Measurements from ENCODE around the gene HINT3.

Gene HINT3

GRCh38 chr6:125985522-125985921, 29.0 kb downstream of the HINT3 start:
- no peaks in the 10 kb centered on the region for H3K36me3 ChIP-seq (ENCODE audit: control insufficient read depth in 1 of 2, insufficient read depth in 2 of 2, low read length in 2 of 2)
- H2AFZ ChIP-seq (ENCODE audit: insufficient read depth, low read length, poor library complexity): no peak overlapping the region
- no peak overlapping the region for H3K9ac ChIP-seq (ENCODE audit: low read length)
- peak overlapping the region; percentile 35 for H3K4ac ChIP-seq (ENCODE audit: low read depth, low read length)
- H3K9me3 ChIP-seq (ENCODE audit: insufficient read depth, low read depth, low read length): no peaks in the 10 kb centered on the region
- no peak overlapping the region for H4K91ac ChIP-seq (ENCODE audit: low read depth, low read length)
- H2BK5ac ChIP-seq (ENCODE audit: low read depth, low read length, poor library complexity): no peak overlapping the region
- H4K8ac ChIP-seq (ENCODE audit: low read depth, low read length): no peak overlapping the region
- H3K4me3 ChIP-seq (ENCODE audit: low read depth, low read length): no peak overlapping the region
- H2BK12ac ChIP-seq (ENCODE audit: low read length): no peak overlapping the region
- H3K27ac ChIP-seq (ENCODE audit: low read depth, low read length): no peak overlapping the region
- H2AK5ac ChIP-seq (ENCODE audit: low read length): no peak overlapping the region
- H4K12ac ChIP-seq (ENCODE audit: low read depth, low read length): peak overlapping the region; percentile 51
- no peak for DNase-seq
- WGBS (ENCODE audit: extremely low coverage, insufficient coverage, insufficient read length): no CpG with 5 or more reads among the region's 4 CpGs
- H3K79me1 ChIP-seq (ENCODE audit: low read length): peaks cover 5% of the 10 kb centered on the region
- H3K79me2 ChIP-seq (ENCODE audit: control insufficient read depth, insufficient read depth, low read length, poor library complexity): peaks cover 5% of the 10 kb centered on the region
- H3K18ac ChIP-seq (ENCODE audit: low read length): no peak overlapping the region
- H3K27me3 ChIP-seq (ENCODE audit: insufficient read depth, low read length): no peaks in the 10 kb centered on the region
- no peak overlapping the region for H3K4me2 ChIP-seq (ENCODE audit: low read length)
- H3K4me1 ChIP-seq (ENCODE audit: control insufficient read depth in 1 of 2, insufficient read depth in 2 of 2, low read length in 2 of 2): peaks cover 0 to 3% of the 10 kb centered on the region in 2 experiments
- no peak overlapping the region for H2BK120ac ChIP-seq (ENCODE audit: insufficient read depth, low read length, poor library complexity)
- no peak overlapping the region for H3K14ac ChIP-seq (ENCODE audit: low read length)
- H3K23ac ChIP-seq (ENCODE audit: low read length): no peak overlapping the region

DNA sequence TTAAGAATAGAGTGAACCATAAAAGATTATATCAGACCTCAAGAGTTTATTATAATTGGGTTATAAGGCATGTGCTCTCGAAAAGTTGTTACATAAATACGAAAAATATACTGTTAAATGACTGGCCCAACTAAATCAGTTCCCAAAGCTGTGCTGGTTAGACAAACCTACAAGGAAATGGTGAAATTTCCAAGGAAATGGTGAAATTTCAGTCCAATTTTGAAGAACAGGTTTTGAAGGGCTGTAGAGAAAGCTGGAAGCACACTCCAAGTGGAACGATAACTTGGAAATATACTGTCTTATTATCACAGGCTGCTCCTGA, 29.4 kb downstream of the HINT3 start:
- Histone ChIP-seq H3K79me1 (ENCODE audit: low read length) (peaks cover 5% of the 10 kb centered on the region), H3K27me3 (ENCODE audit: insufficient read depth, low read length) (no peaks in the 10 kb centered on the region)

DNA sequence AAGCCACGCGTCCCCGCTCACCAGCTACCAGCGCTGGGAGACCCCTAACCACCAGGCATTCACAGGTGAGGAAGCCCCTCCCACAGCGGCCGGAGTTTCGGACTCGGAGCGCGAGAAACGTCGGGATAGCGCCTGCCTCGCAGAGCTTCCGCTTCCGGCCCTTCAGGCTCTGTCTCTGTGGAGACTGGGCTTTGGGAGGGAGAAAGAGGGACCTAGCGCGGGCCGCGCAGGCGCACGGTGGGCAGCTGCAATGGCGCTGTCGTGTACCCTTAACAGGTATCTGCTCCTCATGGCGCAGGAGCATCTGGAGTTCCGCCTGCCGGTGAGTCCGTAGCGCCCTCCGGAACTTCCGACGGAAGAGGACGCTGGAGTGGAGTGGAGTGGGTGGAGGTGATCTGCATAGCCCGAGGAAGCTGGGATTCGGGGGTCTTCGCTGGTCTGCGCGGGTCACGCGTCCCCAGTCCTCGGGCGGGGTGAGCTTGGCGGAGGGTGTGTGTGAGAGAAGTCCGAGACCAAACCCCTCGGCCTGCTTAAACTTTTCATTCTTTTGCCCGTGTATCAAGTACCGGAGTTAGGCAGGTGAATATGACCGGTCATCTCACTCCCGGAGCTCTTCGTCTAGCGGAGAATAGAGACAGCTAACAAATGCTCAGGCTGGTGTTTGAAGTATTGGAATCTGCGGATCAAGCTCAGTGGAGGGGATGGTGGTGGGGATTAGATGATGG, 29.9 kb downstream of the HINT3 start, which contains the start of gene TRMT11:
TRMT11 (plus strand) TSS at position 240 of the 725 bp plus-strand sequence; CDS start at position 251, 11 bp downstream.
- peak within 1 kb of the TSS; percentile 88 for H3K18ac ChIP-seq (ENCODE audit: low read length)
- peak within 1 kb of the TSS; percentile 89 for H4K91ac ChIP-seq (ENCODE audit: low read depth, low read length)
- peak within 1 kb of the TSS; percentile 14 for H2BK12ac ChIP-seq (ENCODE audit: low read length)
- H2AK5ac ChIP-seq (ENCODE audit: low read length): no peak within 1 kb of the TSS
- H3K23ac ChIP-seq (ENCODE audit: low read length): no peak within 1 kb of the TSS
- peaks cover 0 to 3% of the 10 kb centered on the region in 2 experiments for H3K4me1 ChIP-seq (ENCODE audit: control insufficient read depth in 1 of 2, insufficient read depth in 2 of 2, low read length in 2 of 2)
- peak within 1 kb of the TSS; percentile 98 for H4K8ac ChIP-seq (ENCODE audit: low read depth, low read length)
- no peaks in the 10 kb centered on the region for H3K9me3 ChIP-seq (ENCODE audit: insufficient read depth, low read depth, low read length)
- peak within 1 kb of the TSS; percentile 71 for H3K4ac ChIP-seq (ENCODE audit: low read depth, low read length)
- WGBS (ENCODE audit: extremely low coverage, insufficient coverage, insufficient read length): no CpG with 5 or more reads among the region's 52 CpGs
- H3K79me2 ChIP-seq (ENCODE audit: control insufficient read depth, insufficient read depth, low read length, poor library complexity): peaks cover 7% of the 10 kb centered on the region
- peaks cover 5% of the 10 kb centered on the region for H3K79me1 ChIP-seq (ENCODE audit: low read length)
- H3K9ac ChIP-seq (ENCODE audit: low read length): peak within 1 kb of the TSS; percentile 84
- no peaks in the 10 kb centered on the region for H3K36me3 ChIP-seq (ENCODE audit: control insufficient read depth in 1 of 2, insufficient read depth in 2 of 2, low read length in 2 of 2)
- peak within 1 kb of the TSS; percentile 77 for H3K4me2 ChIP-seq (ENCODE audit: low read length)
- peak within 1 kb of the TSS; percentile 86 for H3K4me3 ChIP-seq (ENCODE audit: low read depth, low read length)
- peak within 1 kb of the TSS; percentile 82 for H3K14ac ChIP-seq (ENCODE audit: low read length)
- peak within 1 kb of the TSS; percentile 80 for H2AFZ ChIP-seq (ENCODE audit: insufficient read depth, low read length, poor library complexity)
- H4K12ac ChIP-seq (ENCODE audit: low read depth, low read length): peak within 1 kb of the TSS; percentile 90
- H2BK5ac ChIP-seq (ENCODE audit: low read depth, low read length, poor library complexity): peak within 1 kb of the TSS; percentile 59
- peak within 1 kb of the TSS; percentile 85 for H2BK120ac ChIP-seq (ENCODE audit: insufficient read depth, low read length, poor library complexity)
- DNase-seq: peak; percentile 95 to 98
- H3K27me3 ChIP-seq (ENCODE audit: insufficient read depth, low read length): no peaks in the 10 kb centered on the region
- H3K27ac ChIP-seq (ENCODE audit: low read depth, low read length): peak within 1 kb of the TSS; percentile 76

More for the DNA sequence above, 29.4 kb downstream of the HINT3 start:
- no peak overlapping the region for H2BK12ac ChIP-seq (ENCODE audit: low read length)
- H3K4me3 ChIP-seq (ENCODE audit: low read depth, low read length): peak overlapping the region; percentile 86
- peaks cover 0 to 3% of the 10 kb centered on the region in 2 experiments for H3K4me1 ChIP-seq (ENCODE audit: control insufficient read depth in 1 of 2, insufficient read depth in 2 of 2, low read length in 2 of 2)
- H4K8ac ChIP-seq (ENCODE audit: low read depth, low read length): peak overlapping the region; percentile 63
- no peaks in the 10 kb centered on the region for H3K9me3 ChIP-seq (ENCODE audit: insufficient read depth, low read depth, low read length)
- no peak overlapping the region for H2AK5ac ChIP-seq (ENCODE audit: low read length)
- no peak overlapping the region for H2BK120ac ChIP-seq (ENCODE audit: insufficient read depth, low read length, poor library complexity)
- H3K18ac ChIP-seq (ENCODE audit: low read length): no peak overlapping the region
- peak overlapping the region; percentile 77 for H3K4me2 ChIP-seq (ENCODE audit: low read length)
- peak in 1 of 2 donors; percentile 75 for DNase-seq
- H3K9ac ChIP-seq (ENCODE audit: low read length): no peak overlapping the region
- WGBS (ENCODE audit: extremely low coverage, insufficient coverage, insufficient read length): no CpG with 5 or more reads among the region's 3 CpGs
- H3K79me2 ChIP-seq (ENCODE audit: control insufficient read depth, insufficient read depth, low read length, poor library complexity): peaks cover 5% of the 10 kb centered on the region
- peak overlapping the region; percentile 21 for H4K12ac ChIP-seq (ENCODE audit: low read depth, low read length)
- H3K4ac ChIP-seq (ENCODE audit: low read depth, low read length): no peak overlapping the region
- H2AFZ ChIP-seq (ENCODE audit: insufficient read depth, low read length, poor library complexity): no peak overlapping the region
- H4K91ac ChIP-seq (ENCODE audit: low read depth, low read length): no peak overlapping the region
- no peak overlapping the region for H2BK5ac ChIP-seq (ENCODE audit: low read depth, low read length, poor library complexity)
- no peaks in the 10 kb centered on the region for H3K36me3 ChIP-seq (ENCODE audit: control insufficient read depth in 1 of 2, insufficient read depth in 2 of 2, low read length in 2 of 2)
- no peak overlapping the region for H3K23ac ChIP-seq (ENCODE audit: low read length)
- H3K27ac ChIP-seq (ENCODE audit: low read depth, low read length): peak overlapping the region; percentile 36
- H3K14ac ChIP-seq (ENCODE audit: low read length): no peak overlapping the region

DNA sequence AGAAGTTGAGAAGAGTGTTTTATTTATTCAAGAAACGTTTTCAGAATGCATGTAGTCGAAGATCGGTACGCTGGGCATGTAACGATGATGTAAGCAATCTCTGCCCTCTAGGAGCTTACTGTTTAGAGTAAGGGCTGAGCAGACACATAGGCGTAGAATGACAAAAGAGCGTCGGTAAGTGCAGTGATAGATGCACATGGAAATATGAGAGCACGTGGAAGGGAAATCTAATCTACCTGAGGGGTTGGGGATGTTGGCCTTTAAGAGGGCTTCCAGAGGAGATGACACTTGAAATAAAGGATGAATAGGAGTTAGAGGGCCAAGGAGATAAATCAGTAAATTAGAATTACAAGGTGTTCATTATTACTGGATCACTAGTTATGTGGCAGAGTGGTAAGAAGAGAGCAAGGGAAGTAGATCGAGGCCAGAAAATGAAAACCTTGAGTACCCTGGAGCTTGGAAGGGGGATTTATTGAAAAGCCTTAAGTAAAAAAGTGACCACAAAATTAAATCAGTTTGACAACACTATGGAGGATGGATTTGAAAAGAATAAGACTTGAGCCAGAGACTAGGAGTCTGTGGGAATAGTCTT, 30.6 kb downstream of the HINT3 start:
- no peak for DNase-seq
- Histone ChIP-seq H3K27ac (ENCODE audit: low read depth, low read length) (peak overlapping the region; percentile 76), H3K4me3 (ENCODE audit: low read depth, low read length) (peak overlapping the region; percentile 86), H3K4me2 (ENCODE audit: low read length) (peak overlapping the region; percentile 77), H3K18ac (ENCODE audit: low read length) (no peak overlapping the region), H3K79me1 (ENCODE audit: low read length) (peaks cover 5% of the 10 kb centered on the region), H3K9ac (ENCODE audit: low read length) (peak overlapping the region; percentile 14), H4K8ac (ENCODE audit: low read depth, low read length) (peak overlapping the region; percentile 98), H3K23ac (ENCODE audit: low read length) (no peak overlapping the region), H3K4ac (ENCODE audit: low read depth, low read length) (peak overlapping the region; percentile 71), H4K91ac (ENCODE audit: low read depth, low read length) (peak overlapping the region; percentile 89), H4K12ac (ENCODE audit: low read depth, low read length) (peak overlapping the region; percentile 90), H2BK12ac (ENCODE audit: low read length) (no peak overlapping the region), H3K14ac (ENCODE audit: low read length) (peak overlapping the region; percentile 82), H2AK5ac (ENCODE audit: low read length) (no peak overlapping the region), H2BK120ac (ENCODE audit: insufficient read depth, low read length, poor library complexity) (no peak overlapping the region), H3K4me1 (ENCODE audit: control insufficient read depth in 1 of 2, insufficient read depth in 2 of 2, low read length in 2 of 2) (peaks cover 0 to 3% of the 10 kb centered on the region in 2 experiments), H3K27me3 (ENCODE audit: insufficient read depth, low read length) (no peaks in the 10 kb centered on the region), H3K9me3 (ENCODE audit: insufficient read depth, low read depth, low read length) (no peaks in the 10 kb centered on the region), H2BK5ac (ENCODE audit: low read depth, low read length, poor library complexity) (no peak overlapping the region), H3K79me2 (ENCODE audit: control insufficient read depth, insufficient read depth, low read length, poor library complexity) (peaks cover 7% of the 10 kb centered on the region), H3K36me3 (ENCODE audit: control insufficient read depth in 1 of 2, insufficient read depth in 2 of 2, low read length in 2 of 2) (no peaks in the 10 kb centered on the region), H2AFZ (ENCODE audit: insufficient read depth, low read length, poor library complexity) (peak overlapping the region; percentile 80)
- WGBS (ENCODE audit: extremely low coverage, insufficient coverage, insufficient read length): 100% methylated on average over 1 of the region's 10 CpGs
